GM19239 (cell line): ENCODE measurements around the gene AFAP1L2.

Source experiments
- DNase-seq: peaks from one replicate; pipeline ENCODE4 v3.0.0; 2011; ENCODE audit warnings: low spot score; ENCODE audit not compliant: insufficient read length
- FAIRE-seq: peaks from 2 replicates; lab custom pipeline; 2011; peaks lifted over from hg19 to GRCh38; lab: Jason Lieb, UNC

Gene AFAP1L2

DNA sequence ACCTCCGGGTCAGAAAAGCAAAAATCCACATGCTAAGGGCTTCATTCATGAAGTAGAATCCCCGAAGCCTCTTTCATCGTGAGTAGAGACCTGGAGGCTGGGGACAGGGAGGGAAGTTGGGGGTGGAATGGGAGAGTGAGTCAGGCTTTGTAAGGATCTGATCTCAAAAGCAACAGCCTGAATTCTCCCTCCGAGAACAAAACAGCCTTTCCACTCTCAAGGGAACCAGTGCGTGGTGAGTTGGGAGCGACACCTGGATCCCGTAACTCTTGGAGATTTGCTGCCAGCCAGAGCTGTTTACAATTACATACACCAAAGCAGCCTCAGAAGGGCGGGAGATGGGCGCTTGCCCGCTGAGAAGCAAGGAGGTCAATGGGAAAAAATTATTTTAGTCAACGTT lies 10.8 kb downstream of the AFAP1L2 start:
- DNase-seq (no peak), FAIRE-seq (no peak)

DNA sequence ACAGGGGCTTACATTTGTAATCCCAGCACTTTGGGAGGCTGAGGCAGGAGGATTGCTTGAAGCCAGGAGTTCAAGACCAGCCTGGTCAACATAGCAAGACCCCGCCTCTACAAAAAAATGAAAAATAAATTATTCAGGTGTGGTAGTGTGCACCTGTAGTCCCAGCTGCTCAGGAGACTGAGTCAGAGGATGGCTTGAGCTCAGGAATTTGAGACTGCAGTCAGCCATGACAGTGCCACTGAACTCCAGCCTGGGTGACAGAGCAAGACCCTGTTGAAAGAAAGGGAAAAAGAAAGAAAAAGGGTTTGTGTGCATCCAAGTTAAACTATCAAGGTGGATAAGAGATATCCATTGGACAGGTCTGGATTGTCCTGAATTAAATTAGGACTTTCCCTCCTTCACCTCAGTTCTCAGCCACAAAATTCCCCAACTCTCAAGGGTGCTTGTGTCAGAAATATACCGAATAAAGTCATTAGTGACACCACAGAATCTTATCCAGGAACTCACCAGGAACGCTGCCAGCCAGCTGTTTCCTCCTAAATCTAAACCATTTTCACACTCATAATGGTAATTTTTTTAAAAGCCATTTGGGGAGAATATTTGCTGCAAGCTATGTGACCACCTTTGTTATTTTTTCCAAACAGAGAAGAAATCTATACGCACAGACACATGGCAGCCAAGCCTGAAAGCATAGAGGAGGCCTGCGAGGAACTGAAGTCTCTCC lies 12.0 kb downstream of the AFAP1L2 start:
- FAIRE-seq (no peak), DNase-seq (no peak)

DNA sequence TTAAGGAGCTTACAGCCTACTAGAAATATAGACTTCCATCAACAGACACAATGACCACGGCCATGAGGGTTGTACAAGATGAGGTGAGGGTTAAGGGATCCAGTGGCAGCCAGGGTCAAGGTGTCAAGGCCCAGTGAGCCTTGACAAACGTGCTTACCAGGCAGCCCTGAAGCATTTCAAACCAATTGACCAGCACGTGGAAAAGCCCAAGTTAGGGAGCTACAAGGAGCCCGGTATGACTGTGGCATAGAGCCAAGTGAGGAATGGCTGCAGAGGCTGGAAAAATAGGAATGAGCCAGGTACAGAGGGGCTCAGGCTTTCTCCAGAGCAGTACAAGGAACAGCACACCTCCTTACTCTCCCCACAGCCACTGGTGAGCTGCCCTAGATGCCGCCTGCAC lies 12.7 kb downstream of the AFAP1L2 start:
- DNase-seq (no peak), FAIRE-seq (no peak)

DNA sequence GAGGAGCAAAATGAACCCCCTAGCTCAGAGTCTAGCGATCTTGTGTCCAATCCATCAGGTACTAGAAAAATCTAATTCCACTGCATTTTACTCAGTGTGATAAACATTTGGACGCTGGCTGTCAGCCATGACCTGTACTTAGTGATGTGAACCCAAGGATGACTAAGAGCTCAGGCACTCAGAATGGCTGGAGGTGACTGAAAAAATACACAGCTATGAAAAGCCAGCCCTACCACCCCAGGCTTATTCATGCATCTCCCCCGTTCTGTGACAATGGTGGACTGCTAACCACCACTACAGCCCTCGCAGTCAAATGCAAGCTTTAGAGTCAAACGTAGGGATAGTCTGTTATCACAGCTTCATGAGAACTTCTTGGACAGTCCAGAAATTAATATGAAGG lies 14.9 kb downstream of the AFAP1L2 start:
- DNase-seq, result no peak
- no peak for FAIRE-seq

DNA sequence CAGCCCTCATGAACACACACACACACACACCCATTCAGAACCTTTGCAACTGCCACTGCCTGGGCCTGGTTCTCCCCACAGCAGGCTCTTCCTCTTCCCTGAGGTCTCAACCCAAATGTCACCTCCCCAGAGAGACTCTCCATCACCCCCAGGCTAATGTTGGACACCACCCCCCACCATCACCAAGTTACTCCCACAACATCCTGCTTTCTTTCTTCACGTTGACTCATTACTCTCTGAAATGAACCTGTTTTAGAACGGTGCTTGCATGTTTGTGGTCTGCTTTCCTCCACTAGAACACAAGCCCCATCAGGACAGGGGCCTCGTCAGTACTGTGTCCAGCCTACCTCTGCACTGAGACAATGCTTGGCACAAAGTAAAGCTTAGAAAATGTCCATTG lies 16.0 kb downstream of the AFAP1L2 start:
- no peak for FAIRE-seq

DNA sequence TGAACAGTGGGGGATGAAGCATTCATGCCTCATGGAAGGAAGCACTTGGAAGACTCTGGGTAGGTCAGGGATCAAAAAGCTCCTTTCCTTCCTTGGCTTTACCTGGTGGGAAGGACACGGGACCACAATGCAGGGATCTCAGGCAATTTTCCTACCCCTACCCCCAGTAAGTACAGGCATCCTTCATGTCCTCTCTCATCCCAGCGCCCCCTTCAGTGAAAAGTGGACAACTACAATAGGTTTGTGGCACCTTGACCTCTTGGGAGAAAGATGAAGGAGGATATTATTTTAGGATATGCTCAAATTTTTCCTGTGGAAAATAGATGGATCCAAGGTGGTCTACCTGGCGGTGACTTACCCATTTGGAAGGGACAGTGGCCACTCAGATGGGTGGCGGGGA lies 16.5 kb downstream of the AFAP1L2 start:
- FAIRE-seq (no peak), DNase-seq (no peak)

More for the DNA sequence above, 16.0 kb downstream of the AFAP1L2 start:
- no peak for DNase-seq

DNA sequence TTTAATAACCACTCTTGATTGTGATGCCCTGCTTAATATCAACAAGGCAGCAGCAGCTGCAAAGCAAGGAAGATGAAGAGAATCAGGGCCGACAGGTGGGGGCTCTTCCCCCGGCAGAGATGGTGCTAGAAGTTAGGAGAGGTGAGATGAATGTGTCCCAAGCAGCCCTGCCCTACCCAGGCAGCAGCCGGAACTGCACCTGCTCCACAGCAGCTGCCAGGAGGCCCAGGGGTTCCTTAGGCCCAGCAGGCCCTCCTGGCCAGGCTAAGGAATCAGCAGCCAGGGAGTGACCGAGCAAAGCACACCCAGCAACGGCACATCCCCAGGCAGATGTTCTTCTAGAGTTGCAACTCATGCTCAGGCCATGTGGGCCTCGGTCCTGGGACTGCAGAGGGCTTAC lies 17.9 kb downstream of the AFAP1L2 start:
- no peak for DNase-seq
- FAIRE-seq, result no peak

DNA sequence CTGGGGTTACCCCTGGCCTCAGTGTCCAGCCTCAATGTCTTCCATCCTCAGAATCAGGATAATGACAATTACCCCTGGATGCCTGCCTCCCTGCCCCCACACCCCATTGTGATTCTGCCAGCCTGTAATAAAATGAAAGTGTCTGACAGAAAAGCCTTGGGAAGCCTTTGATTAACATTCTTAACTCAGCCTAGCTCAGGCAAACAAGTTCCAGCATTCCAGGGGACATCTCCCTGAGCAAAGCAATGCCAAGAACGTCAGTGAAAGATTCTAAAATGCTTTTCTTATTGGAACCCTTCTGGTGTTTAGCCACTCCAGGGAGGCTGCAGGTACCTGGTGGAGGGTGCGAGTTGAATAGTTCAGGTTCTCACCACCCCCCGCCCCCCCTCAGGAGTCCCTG lies 18.7 kb downstream of the AFAP1L2 start:
- no peak for FAIRE-seq

DNA sequence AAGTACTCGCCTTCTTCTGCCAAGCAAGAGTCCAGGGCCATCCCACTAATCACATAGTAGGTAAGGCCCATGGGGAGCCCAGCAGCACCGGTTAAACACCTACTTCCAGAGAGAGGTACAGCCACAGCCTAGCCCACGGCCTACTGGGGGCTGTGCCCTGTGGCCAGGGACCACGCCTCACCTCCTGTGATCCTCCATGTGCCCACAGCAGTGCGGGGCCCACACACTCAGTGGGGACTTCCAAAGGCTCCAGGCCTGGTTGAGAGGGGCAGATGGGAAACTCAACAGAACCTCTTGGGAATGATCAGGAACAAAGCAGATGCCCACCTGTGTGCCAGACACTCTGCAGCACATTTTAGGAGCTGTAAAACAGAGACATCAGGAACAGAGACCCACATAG lies 19.7 kb downstream of the AFAP1L2 start:
- no peak for FAIRE-seq
- no peak for DNase-seq

More for the DNA sequence above, 18.7 kb downstream of the AFAP1L2 start:
- no peak for DNase-seq

DNA sequence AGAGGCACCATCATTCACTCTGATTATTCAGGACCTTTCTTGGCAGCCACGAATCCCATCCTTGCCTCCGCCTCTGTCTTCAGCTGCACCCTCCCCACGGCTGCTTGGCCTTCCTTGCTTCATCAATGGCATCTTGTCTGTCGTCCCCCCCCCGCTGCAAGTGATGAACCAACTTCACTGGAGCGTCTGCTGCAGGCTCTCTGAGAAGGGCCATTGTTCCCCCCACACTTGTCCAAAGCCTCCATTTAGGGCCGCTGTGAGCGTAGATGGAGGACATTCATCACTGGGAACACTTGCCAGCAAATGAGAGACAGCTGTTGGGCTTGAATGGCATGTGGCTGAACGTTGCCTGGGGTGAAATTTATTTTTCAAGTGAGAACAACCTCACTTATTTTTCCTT lies 20.1 kb downstream of the AFAP1L2 start:
- FAIRE-seq (no peak), DNase-seq (no peak)

DNA sequence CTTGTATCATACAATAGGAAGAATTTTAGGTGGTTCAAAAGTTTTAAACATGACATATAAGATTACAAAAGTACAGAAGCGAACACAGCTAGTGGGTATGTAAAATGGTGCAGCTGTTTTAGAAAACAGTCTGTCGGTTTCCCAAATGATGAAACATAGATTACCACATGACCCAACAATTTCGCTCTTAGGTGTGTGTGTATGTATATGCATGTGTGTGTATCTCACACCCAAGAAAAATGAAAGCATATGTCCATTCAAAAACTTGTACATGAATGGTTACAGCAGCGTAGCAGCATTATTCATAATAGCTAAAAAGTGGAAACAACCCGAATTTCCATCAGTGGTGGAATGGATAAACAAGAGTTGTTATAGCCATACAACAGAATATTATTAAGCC lies 23.5 kb downstream of the AFAP1L2 start:
- DNase-seq, result no peak
- no peak for FAIRE-seq

DNA sequence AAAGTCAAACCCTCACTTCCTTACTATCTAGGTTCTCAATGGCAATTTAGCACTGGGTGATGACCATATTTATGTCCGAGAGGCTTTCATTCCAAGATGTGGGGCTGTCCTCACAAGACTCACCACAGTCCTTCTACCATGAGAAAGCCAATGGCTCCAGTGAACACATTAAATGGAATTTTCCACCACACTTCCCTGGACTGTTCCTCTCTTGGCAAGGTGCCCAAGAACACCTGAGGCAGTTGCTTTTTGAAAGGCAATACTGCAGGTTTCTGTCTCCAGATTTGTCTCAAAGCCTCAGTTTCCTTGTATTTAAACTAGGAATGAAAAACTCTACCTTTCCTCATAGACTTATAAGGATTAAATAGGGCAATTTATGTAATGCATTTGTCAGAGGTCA lies 24.2 kb downstream of the AFAP1L2 start:
- DNase-seq (no peak), FAIRE-seq (no peak)

DNA sequence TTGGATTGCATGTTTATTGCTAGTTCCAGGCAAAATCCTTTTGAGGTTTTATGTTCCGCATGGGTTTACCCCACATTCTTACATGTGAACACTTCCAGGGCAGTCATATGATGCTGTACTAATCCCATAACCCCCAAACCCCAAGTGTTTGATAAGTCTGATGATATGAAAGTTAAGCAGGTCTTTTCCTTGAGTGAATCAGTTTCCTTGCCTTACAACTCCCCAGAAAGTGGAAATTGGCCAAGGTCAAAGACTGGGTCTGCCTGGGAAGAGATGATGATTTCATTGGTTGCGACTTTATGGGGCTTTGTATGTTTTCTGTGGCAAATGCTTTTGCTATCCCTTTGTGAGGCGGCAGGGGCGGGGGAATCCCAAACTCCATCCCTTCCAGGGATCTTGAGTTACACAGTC lies 24.7 kb downstream of the AFAP1L2 start:
- FAIRE-seq (no peak), DNase-seq (no peak)

DNA sequence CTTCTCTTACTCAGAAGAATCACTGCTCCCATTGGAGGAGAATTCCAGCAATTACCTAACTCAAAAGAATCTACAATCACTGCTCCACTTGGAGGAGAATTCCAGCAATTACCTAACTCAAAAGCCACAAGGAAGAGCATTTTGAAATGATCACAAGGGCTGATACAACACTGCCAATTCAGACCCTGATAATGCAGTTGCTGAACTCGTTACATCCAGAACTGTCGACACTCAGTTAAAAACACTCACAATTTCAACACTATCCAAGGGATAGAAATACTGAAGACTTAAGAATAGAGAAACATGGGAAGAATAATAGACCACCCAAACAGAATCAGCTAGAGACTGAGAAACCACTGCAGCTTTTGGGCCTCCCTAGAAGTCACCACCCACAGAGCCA lies 27.8 kb downstream of the AFAP1L2 start:
- FAIRE-seq (no peak), DNase-seq (no peak)

DNA sequence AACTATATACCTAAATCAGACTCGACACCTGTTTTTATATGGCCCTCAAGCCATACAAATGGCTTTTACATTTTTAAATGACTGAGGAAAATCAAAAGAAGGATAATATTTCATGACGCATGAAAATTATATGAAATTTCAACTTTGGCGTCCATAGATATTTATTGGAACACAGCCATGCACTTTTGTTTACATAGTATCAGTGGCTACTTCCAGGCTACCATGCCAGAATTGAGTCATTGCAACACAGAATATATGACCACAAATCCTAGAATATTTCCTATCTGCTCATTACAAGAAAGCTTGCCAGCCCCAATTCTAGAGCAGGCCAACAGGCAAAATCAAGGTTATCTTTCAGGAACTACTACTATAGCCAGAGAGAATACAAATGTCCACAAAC lies 29.3 kb downstream of the AFAP1L2 start:
- no peak for DNase-seq
- FAIRE-seq, result no peak

DNA sequence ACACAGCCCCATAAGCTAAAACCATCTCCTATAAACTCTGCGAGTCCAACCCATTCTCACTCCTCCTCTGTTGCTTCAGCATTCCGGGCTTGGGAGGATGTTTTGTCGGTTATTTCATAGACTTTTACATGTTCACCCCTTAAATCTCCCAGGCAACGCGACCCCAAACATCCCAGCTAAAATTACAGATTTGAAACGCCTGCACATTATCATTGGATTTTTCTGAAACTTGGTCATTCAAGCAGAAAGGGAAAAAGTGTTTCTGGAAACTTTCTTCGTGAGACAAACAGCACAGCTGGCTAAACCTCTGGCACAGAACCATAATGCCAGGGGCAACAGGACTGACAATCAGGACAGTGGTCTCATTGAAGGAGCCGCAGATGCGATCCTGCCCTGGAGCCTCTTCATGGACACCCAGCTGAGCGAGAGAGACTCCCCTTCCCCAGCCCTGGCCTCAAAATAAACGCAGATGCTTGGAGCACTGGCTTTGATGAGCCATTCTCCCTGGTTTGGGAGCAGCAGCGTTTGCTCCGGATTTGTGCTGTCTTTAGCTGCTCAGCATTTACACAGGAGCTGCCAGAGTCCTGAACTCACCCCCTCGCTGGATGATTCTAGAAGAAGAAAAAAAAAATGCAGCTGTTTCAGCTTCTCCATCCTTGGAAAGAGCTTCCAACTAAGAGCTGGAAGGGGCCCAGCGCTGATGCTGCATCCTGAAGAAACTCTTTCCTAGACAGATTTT lies 30.1 kb downstream of the AFAP1L2 start:
- no peak for DNase-seq

DNA sequence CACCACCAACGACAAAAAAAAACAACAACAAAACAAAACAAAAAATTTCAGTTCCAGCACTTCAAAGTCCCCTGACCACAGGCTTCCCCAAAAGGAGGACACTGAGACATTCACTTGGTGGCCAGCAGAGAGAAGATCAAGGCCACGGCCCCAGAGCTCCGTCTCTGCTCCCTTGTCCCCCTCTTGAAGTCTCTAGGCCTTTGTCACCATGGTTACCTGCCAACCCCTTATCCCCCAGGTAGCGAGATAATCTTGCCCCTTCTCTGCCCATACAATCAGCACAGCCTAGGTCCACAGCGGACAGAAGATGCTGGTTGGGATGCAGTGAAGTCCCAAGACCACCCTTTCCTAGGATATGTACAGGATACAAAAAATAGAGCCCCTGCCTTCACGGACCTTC lies 30.7 kb downstream of the AFAP1L2 start:
- DNase-seq (no peak), FAIRE-seq (no peak)

More for the DNA sequence above, 30.1 kb downstream of the AFAP1L2 start:
- no peak for FAIRE-seq

DNA sequence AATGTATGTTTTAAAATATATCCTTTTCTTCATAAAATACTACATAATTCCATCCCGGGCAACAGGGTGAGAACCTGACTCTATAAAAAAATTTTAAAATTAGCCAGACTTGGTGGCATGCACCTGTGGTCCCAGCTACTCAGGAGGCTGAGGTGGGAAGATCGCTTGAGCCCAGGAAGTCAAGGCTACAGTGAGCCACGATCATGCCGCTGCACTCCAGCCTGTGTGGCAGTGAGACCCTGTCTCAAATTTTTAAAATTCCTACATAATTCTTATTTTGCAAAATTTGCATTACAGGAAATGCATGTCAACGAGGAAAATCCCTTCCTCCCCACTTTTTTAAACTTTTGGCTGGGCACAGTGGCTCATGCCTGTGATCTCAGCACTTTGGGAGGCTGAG lies 31.3 kb downstream of the AFAP1L2 start:
- DNase-seq, result no peak
- no peak for FAIRE-seq

DNA sequence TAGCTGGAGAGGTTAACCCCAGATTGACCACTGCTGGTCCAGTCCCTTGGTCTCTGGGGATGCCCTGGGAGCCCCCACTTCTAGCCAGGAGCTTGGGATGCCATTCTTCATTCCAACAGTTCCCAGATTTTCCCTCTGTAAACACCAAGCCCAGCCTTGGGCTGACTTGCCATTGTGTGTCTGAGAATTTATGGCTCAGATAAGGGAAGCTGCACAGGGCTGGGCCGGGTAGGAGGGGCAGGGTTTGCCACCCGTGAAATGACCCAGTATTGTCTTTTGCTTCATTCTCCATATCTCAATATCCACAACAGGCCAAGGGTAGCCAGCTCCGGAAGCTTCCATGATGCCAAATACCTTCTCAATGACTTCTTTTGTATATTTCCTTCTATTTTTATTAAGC lies 32.1 kb downstream of the AFAP1L2 start:
- no peak for DNase-seq
- no peak for FAIRE-seq

DNA sequence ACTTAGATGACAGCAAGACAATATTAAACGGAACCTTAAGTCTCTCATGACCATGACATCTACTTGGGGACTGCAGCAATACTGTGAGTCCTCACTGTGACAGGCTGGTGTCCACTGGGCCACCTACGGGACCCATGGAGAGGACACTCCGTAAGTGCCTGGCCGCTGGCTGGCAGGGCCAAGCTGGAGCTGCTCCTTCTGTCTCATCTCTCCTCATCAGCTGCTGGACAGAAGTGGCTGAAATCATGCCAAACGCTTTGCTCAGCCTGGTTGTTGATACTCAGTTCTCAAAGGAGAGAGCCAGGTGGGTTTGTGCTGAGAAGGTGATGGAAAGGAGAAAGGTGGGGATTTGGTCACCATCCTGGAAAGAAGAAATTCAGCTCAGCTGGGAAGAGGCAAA lies 33.3 kb downstream of the AFAP1L2 start:
- FAIRE-seq (no peak), DNase-seq (no peak)

DNA sequence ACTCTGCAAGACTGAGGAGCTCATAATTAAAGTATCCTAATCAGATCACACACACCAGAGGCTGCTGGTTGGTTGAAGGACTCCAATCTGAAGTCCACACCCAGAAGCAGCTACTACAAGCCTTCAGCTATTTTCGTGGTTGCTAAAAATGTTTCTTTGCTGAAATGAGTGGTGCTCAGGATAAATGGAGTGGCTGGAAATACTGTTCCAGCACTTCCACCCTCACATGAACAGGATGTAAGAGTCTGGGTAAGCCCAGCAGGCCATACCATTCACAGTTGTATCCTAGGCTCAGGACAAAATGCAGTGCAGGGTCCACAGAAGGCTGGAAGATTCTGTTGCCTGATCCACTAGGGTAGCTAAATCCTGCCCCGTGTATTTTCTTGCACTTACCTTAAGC lies 34.1 kb downstream of the AFAP1L2 start:
- FAIRE-seq (no peak), DNase-seq (no peak)

DNA sequence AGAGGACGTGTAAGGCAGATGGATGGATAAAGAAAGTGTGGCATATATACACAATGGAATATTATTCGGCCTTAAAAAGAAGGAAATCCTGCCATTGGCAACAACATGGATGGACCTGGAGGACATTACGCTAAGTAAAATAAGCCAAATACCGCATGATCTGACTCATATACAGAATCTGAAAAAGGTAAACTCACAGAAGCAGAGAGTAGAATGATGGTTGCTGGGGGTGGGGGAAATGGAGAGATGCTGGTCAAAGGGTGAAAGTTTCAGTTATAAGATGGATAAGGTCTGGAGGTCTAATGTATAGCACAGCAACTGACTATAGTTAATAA lies 36.3 kb downstream of the AFAP1L2 start:
- DNase-seq (no peak), FAIRE-seq (no peak)
